Measurements from ENCODE around the gene ST8SIA4.
"Not testable (repeated sequence)": the region's sequence is repeated elsewhere in the genome, so short reads cannot be mapped to it uniquely, and the experiment has no call there.

- not testable (repeated sequence) for TF ChIP-seq CTCF (IDR thresholded peaks at IDR 0.05 in 4 of 5, conservative IDR thresholded peaks at IDR 0.05 in 1 of 5); POLR2A (IDR thresholded peaks at IDR 0.05)
Observed at GRCh38 chr5:100785536-100785935, 117.5 kb downstream of the ST8SIA4 start.

Data from gastrocnemius medialis (tissue), 4 donors.